ENCODE data around the gene CRLF1. TPM values are rescaled to one million over a fixed set of nuclear protein-coding genes. Genes with fewer than 3 reads are reported as not detected.
A peak's percentile ranks its signal among the peaks of the same experiment; 100 is the strongest.

The CRLF1 gene
- total RNA-seq, 2 experiments from 2014 or later: not detected

DNA sequence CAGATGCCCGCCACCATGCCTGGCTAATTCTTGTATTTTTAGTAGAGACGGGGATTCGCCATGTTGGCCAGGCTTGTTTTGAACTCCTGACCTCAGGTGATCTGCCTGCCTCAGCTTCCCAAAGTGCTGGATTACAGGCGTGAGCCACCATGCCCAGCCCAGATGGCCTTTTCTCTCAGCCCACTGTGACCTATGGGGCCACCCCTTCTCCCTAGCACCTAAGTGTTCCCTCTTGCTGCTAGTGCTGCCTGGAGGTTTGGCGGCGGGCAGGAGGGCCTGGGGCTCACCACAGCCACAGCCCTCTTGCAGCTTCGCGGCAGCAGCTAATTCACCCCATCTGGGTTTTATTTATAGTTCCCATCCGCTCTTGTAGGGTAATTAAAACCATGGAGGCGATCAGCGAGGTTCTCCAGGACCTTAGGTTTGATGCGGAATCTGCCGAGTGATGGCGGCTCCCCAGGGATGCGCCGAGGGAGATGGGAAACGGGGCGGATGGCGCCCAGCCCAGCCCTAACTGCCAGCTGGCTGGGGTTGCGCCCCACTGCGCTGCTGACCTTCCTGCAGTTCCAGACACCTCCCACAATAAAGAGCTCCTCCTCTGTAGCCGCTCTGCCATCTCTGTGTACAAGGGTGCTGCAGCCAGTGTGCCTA is 14.7 kb downstream of the CRLF1 start:
- Mint-ChIP-seq H3K36me3 (ENCODE audit: low read depth) (peaks cover 14% of the 10 kb centered on the region), H3K27me3 (peaks cover 3% of the 10 kb centered on the region), H3K4me3 (peak overlapping the region; percentile 8), H3K4me1 (ENCODE audit: low read depth) (peaks cover 37% of the 10 kb centered on the region), H3K27ac (no peak overlapping the region), H3K9me3 (no peaks in the 10 kb centered on the region)
- POLR2A ChIA-PET: interaction anchor here (1.5 kb wide), 1 partner anchor 164 kb away, joined by 4 read pairs; no protein-coding TSS in a partner anchor
- TF ChIP-seq CTCF (IDR thresholded peaks at IDR 0.05): no peak
- ATAC-seq (no peak), DNase-seq (no peak)
- CTCF ChIA-PET: interaction anchor here (0.8 to 4.9 kb wide), 4 partner anchors 20 to 395 kb away, joined by 3 to 37 read pairs (median 5); partner anchors contain the start of gene UBA52
- intact Hi-C loops (cut with micrococcal nuclease): loop anchor here (10.0 kb wide), 1 partner anchor 253 kb away; no protein-coding TSS in a partner anchor

- CTCF ChIA-PET: interaction anchor here (1.4 to 4.9 kb wide), 8 partner anchors 19 to 266 kb away, joined by 3 to 37 read pairs (median 5); partner anchors contain the start of gene UBA52
- ATAC-seq (no peak), DNase-seq (peak; percentile 64)
- H3K36me3 Mint-ChIP-seq (ENCODE audit: low read depth): peaks cover 14% of the 10 kb centered on the region
- no peaks in the 10 kb centered on the region for H3K27me3 Mint-ChIP-seq
- H3K9me3 Mint-ChIP-seq: no peaks in the 10 kb centered on the region
- H3K27ac Mint-ChIP-seq: peak overlapping the region; percentile 88
- H3K4me1 Mint-ChIP-seq (ENCODE audit: low read depth): peaks cover 38% of the 10 kb centered on the region
- POLR2A ChIA-PET: interaction anchor here (0.8 to 4.0 kb wide), 4 partner anchors 18 to 250 kb away, joined by 3 to 51 read pairs (median 3); partner anchors contain the start of gene UBA52
- H3K4me3 Mint-ChIP-seq: peak overlapping the region; percentile 82
- intact Hi-C loops (cut with micrococcal nuclease): loop anchor here (10.0 kb wide), 1 partner anchor 254 kb away; no protein-coding TSS in a partner anchor
- peak; percentile 50 for TF ChIP-seq CTCF (IDR thresholded peaks at IDR 0.05)
Observed at GRCh38 chr19:18590273-18591272, 16.0 kb downstream of the CRLF1 start.

DNA sequence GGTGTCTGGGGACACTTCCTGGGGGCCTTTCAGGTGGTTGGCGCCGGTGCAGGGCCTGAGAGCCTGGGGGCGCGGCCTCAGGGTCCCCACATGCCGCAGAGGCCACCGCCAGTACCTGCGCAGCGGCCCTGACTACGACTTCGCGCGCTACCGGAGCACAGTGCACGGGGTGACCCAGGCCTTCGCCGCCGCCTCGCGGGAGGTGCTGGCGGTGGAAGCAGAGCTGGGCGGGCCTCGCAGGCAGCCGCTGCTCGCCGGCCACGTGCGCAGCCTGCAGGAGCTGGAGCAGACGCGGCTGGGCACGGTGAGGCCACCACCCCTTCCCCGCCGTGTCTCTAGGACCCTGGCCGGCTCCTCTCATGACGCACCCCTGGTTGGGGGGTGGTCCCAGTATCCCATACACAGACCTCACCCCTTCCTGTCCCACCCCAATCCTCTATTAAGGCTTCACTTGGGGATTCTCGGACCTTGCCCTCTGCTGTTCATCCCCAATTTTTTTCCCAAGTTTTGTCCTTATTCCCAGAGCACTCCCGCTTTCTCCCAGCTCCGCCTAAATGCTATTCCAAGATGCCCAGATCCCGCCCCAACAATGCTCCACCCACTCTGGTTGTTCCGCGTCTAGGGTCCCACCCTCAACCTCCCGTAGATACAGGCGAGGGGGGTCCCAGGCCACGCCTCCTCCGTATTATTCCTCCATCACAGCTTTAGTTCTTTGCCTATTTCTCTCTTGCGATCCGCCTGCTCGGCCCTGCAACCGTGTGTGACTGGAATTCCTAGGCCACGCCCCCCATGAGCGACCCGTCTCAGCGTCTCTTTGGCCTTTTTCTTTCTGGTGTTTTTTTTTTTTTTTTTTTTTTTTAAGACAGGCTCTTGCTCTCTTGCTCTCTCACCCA is 17.0 kb downstream of the CRLF1 start:
- H3K4me1 Mint-ChIP-seq (ENCODE audit: low read depth): peaks cover 35% of the 10 kb centered on the region
- DNase-seq: peak; percentile 87
- no peak for TF ChIP-seq CTCF (IDR thresholded peaks at IDR 0.05)
- intact Hi-C loops (cut with micrococcal nuclease): loop anchor here (10.0 kb wide), 1 partner anchor 255 kb away; no protein-coding TSS in a partner anchor
- H3K36me3 Mint-ChIP-seq (ENCODE audit: low read depth): peaks cover 14% of the 10 kb centered on the region
- no peaks in the 10 kb centered on the region for H3K27me3 Mint-ChIP-seq
- peak overlapping the region; percentile 88 for H3K27ac Mint-ChIP-seq
- peak overlapping the region; percentile 82 for H3K4me3 Mint-ChIP-seq
- no peaks in the 10 kb centered on the region for H3K9me3 Mint-ChIP-seq
- ChIA-PET POLR2A (interaction anchor here (0.8 to 4.0 kb wide), 14 partner anchors 17 to 339 kb away, joined by 3 to 51 read pairs (median 4); partner anchors contain the start of genes FKBP8, KXD1, UBA52 and UPF1), CTCF (interaction anchor here (0.9 to 4.9 kb wide), 19 partner anchors 9 to 330 kb away, joined by 3 to 37 read pairs (median 4); partner anchors contain the start of genes COPE, DDX49, KXD1 and UBA52)
- ATAC-seq: peak; percentile 59

DNA sequence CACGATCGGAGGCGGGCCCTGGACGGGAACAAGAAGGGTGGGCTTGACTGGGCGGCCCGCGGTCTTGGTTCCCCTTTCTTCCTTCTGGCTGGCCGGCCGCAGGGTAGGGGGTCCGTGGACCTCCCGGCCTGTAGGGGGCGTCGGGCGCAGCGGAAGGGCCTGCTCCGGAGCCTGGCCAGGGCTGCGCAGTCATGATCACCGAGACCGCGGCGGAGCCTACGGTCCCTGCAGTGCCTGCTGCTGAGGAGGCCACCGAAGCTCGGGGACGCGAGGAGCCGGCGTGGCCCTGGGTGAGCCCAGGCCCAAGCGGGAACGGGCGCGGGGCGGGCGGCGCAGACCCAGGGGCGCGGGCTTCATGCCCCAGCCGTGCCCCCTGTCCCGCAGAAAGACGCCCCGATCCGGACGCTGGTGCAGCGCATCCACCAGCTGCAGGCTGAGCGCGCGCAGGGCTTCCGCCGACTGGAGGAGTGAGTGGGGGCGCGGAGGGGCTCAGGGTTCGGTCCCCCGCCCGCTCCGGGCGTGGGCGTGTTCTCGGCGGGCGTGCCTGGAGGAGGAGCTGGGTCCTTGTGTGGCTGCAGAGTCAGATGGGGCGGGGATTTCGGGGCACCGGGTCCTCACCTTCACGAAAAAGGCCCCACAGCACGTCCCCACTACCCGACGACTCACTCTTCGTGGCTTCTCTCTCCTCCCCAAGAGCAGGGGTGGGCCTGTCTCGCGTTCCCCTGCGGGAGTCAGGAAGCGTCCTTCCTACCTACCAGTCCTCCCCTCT is 17.8 kb downstream of the CRLF1 start, which contains the start of gene REX1BD:
REX1BD (plus strand) TSS at position 188 of the 769 bp plus-strand sequence; CDS start at position 192, 4 bp downstream.
- ChIA-PET POLR2A (interaction anchor here (0.8 to 4.0 kb wide), 15 partner anchors 11 to 340 kb away, joined by 3 to 51 read pairs (median 4); partner anchors contain the start of genes FKBP8, KXD1, UBA52 and UPF1), CTCF (interaction anchor here (0.6 to 4.9 kb wide), 20 partner anchors 9 to 331 kb away, joined by 3 to 37 read pairs (median 4); partner anchors contain the start of genes COPE, DDX49, KXD1 and UBA52)
- Mint-ChIP-seq H3K36me3 (ENCODE audit: low read depth) (peaks cover 14% of the 10 kb centered on the region), H3K4me1 (ENCODE audit: low read depth) (peaks cover 32% of the 10 kb centered on the region), H3K27me3 (no peaks in the 10 kb centered on the region), H3K4me3 (peak within 1 kb of the TSS; percentile 82), H3K9me3 (no peaks in the 10 kb centered on the region), H3K27ac (peak within 1 kb of the TSS; percentile 90)
- ATAC-seq: peak; percentile 75
- intact Hi-C loops (cut with micrococcal nuclease): no loop called here
- peak; percentile 88 for TF ChIP-seq CTCF (IDR thresholded peaks at IDR 0.05)
- peak; percentile 94 for DNase-seq
